Heart left ventricle (tissue), 13 donors: ENCODE data around the gene KCNJ6.

ENCODE experiments used
- POLR2A ChIP-seq, 2 donors: fragments of 450-650 bp; IDR thresholded peaks; one replicate each; pipeline ENCODE4 v1.6.1; 2017; ENCODE audit warnings: antibody characterized with exemption in 2 of 2, mild to moderate bottlenecking in 2 of 2, moderate library complexity in 2 of 2
- TF ChIP-seq, protein P1 (sequence below), 12 donors: fragments of 200-600 bp; sonication (generic) in 4 of 12; IDR thresholded peaks; one replicate each; pipeline versions ENCODE4 v1.5.0 to v1.8.0; 2018 to 2022; ENCODE audit warnings: antibody characterized with exemption in 12 of 12, mild to moderate bottlenecking in 5 of 12
- donor health status: ischemic (EF 13 %, LVEDD 7.1; RV severe dilation, severe dysfunction).
- donor health status: DM: no; HTN: yes; CAD: no.
- donor health status: DM: no; HTN: no; CAD: no.
- donor health status: ischemic (EF 25% LVEDD 6.9; RV normal size, moderate dysfunction).
- donor health status: ischemic (EF 25% LVEDD 5.7; RV mildly dilated, moderate dysfunction).
- donor health status: ischemic (EF 35%, LVEDD 5.7; RV mildly dilated, moderate dysfunction).
- donor health status: nonischemic (EF 11% LVEDD 7.7; RV severe dilation, severe dysfunction).
- donor health status: DM: yes; HTN: yes; CAD: no.
- donor health status: PGD.
- donor health status: ischemic (EF 29% LVEDD 5.4; RV normal size, mild dysfunction).
- donor health status: nonischemic (EF 23%, LVEDD 6.1; RV moderate dilation, normal function).

DNA sequence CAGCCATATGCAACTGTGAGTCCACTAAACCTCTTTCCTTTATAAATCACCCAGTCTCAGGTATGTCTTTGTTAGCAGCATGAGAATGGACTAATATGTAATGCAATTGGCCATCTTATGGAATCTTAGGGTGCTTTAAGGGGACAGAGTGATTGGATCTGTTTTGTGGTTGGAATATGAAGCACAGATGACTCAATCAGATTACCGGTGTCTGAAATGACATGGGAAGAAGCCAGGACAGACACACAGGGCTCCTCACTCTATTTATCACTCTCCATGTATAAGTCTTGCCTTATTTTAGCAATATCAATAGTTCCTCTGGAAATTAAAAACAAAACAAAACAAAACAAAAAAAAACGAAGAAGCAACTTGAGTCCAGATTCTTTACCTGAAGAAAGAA is 12.9 kb downstream of the KCNJ6 start:
- TF ChIP-seq, protein P1, sequence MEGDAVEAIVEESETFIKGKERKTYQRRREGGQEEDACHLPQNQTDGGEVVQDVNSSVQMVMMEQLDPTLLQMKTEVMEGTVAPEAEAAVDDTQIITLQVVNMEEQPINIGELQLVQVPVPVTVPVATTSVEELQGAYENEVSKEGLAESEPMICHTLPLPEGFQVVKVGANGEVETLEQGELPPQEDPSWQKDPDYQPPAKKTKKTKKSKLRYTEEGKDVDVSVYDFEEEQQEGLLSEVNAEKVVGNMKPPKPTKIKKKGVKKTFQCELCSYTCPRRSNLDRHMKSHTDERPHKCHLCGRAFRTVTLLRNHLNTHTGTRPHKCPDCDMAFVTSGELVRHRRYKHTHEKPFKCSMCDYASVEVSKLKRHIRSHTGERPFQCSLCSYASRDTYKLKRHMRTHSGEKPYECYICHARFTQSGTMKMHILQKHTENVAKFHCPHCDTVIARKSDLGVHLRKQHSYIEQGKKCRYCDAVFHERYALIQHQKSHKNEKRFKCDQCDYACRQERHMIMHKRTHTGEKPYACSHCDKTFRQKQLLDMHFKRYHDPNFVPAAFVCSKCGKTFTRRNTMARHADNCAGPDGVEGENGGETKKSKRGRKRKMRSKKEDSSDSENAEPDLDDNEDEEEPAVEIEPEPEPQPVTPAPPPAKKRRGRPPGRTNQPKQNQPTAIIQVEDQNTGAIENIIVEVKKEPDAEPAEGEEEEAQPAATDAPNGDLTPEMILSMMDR (IDR thresholded peaks at IDR 0.05) = no peak
- no peak for TF ChIP-seq POLR2A (IDR thresholded peaks at IDR 0.05)
